ENCODE measurements around the gene IGF1R.

Gene IGF1R

DNA sequence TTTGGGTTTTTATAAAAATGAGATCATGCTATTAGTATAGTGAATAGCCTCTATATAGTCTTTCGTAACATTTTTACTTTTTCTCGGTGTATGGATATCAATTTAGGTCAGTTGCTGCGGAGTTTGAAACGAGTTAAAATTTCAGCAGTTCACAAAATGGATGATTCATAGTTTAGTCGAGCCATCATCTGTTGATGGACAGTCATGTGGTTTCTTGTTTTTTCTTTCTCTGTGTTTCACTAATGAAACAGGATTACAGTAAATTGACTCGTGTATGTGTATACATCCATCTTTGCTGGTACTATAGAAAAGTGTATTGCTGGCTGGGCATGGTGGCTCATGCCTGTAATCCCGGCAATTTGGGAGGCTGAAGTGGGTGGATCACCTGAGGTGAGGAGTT lies 106.8 kb downstream of the IGF1R start:
- H3K27me3 ChIP-seq (ENCODE audit: control insufficient read depth in 2 of 2, insufficient read depth in 2 of 2, low read length in 2 of 2) = no peaks in the 10 kb centered on the region
- H3K4me1 ChIP-seq (ENCODE audit: control insufficient read depth in 2 of 2, insufficient read depth in 2 of 2, low read length in 2 of 2) = no peaks in the 10 kb centered on the region
- no peak overlapping the region for H3K4me3 ChIP-seq (ENCODE audit: low read length in 2 of 2)
- no peak overlapping the region for H3K9ac ChIP-seq (ENCODE audit: low read depth in 1 of 2, low read length in 2 of 2)
- H3K9me3 ChIP-seq (ENCODE audit: control insufficient read depth in 2 of 2, low read length in 2 of 2) = no peaks in the 10 kb centered on the region
- no peaks in the 10 kb centered on the region for H3K36me3 ChIP-seq (ENCODE audit: control insufficient read depth in 2 of 2, insufficient read depth in 2 of 2, low read length in 2 of 2)
- no peak overlapping the region for H3K27ac ChIP-seq (ENCODE audit: low read depth in 2 of 2, low read length in 2 of 2)

DNA sequence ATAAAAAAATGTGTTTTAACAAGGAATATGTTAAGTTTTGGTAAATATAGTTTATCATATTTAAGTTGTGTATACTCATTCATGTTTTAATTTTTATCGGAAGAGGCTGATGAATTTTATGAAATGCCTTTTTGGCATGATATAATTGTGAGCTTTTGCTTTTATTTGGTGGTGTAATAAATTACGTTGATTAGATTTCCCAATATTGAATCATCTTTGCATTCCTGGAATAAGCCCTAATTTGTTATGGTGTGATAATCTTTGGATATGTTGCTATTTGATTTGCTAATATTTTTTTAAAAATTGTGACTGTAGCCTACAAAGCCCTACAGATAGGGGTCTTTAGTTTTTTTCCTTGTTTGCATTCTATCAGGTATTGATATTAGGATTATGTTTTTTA lies 107.4 kb downstream of the IGF1R start:
- Histone ChIP-seq H3K4me3 (ENCODE audit: low read length in 2 of 2) (no peak overlapping the region), H3K9ac (ENCODE audit: low read depth in 1 of 2, low read length in 2 of 2) (no peak overlapping the region), H3K36me3 (ENCODE audit: control insufficient read depth in 2 of 2, insufficient read depth in 2 of 2, low read length in 2 of 2) (no peaks in the 10 kb centered on the region), H3K9me3 (ENCODE audit: control insufficient read depth in 2 of 2, low read length in 2 of 2) (no peaks in the 10 kb centered on the region), H3K4me1 (ENCODE audit: control insufficient read depth in 2 of 2, insufficient read depth in 2 of 2, low read length in 2 of 2) (no peaks in the 10 kb centered on the region), H3K27me3 (ENCODE audit: control insufficient read depth in 2 of 2, insufficient read depth in 2 of 2, low read length in 2 of 2) (no peaks in the 10 kb centered on the region), H3K27ac (ENCODE audit: low read depth in 2 of 2, low read length in 2 of 2) (no peak overlapping the region)

DNA sequence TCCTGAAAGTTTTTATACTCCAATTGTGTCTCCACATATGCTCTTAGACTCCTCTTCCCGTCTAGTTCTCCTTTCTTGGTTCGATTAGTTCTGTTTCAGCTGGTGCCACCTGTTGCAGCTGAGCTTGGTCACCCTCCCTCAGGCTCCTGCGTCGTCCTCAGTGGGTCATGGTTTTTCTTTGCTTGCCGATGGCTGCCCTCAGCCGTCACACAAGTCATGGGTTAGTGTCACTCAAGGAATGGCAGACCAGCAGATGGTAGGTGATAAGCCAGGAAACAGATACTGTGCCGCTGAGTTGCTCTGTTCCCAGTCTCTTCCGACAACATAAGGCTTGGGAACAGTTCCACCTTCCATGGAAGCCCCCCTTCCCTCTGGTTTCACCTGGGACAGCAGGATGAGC lies 109.9 kb downstream of the IGF1R start:
- Histone ChIP-seq H3K9me3 (ENCODE audit: control insufficient read depth in 2 of 2, low read length in 2 of 2) (no peaks in the 10 kb centered on the region), H3K4me1 (ENCODE audit: control insufficient read depth in 2 of 2, insufficient read depth in 2 of 2, low read length in 2 of 2) (no peaks in the 10 kb centered on the region), H3K4me3 (ENCODE audit: low read length in 2 of 2) (no peak overlapping the region), H3K27me3 (ENCODE audit: control insufficient read depth in 2 of 2, insufficient read depth in 2 of 2, low read length in 2 of 2) (no peaks in the 10 kb centered on the region), H3K36me3 (ENCODE audit: control insufficient read depth in 2 of 2, insufficient read depth in 2 of 2, low read length in 2 of 2) (no peaks in the 10 kb centered on the region), H3K27ac (ENCODE audit: low read depth in 2 of 2, low read length in 2 of 2) (no peak overlapping the region), H3K9ac (ENCODE audit: low read depth in 1 of 2, low read length in 2 of 2) (no peak overlapping the region)

DNA sequence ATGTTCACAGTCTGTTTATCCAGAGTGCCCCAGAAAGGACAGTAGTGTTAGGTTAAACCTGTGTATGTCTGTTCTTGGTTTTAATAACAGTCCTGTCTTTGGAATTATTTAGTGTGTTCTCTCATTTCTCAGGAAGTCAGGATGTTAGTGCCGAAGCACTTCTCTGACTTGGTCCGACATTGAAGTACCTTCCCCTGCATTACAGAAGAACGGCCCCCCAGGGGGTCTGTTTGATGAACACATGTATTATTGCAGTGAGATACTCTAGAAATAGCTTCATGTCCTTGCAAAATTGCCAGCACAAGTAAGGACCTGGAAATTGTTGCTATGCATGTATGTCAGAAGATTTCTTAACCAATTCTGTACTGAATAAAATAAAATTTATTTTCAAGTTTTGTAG lies 110.9 kb downstream of the IGF1R start:
- H3K27me3 ChIP-seq (ENCODE audit: control insufficient read depth in 2 of 2, insufficient read depth in 2 of 2, low read length in 2 of 2) = no peaks in the 10 kb centered on the region
- no peaks in the 10 kb centered on the region for H3K9me3 ChIP-seq (ENCODE audit: control insufficient read depth in 2 of 2, low read length in 2 of 2)
- no peaks in the 10 kb centered on the region for H3K36me3 ChIP-seq (ENCODE audit: control insufficient read depth in 2 of 2, insufficient read depth in 2 of 2, low read length in 2 of 2)
- no peak overlapping the region for H3K9ac ChIP-seq (ENCODE audit: low read depth in 1 of 2, low read length in 2 of 2)
- H3K4me3 ChIP-seq (ENCODE audit: low read length in 2 of 2) = no peak overlapping the region
- H3K4me1 ChIP-seq (ENCODE audit: control insufficient read depth in 2 of 2, insufficient read depth in 2 of 2, low read length in 2 of 2) = no peaks in the 10 kb centered on the region
- H3K27ac ChIP-seq (ENCODE audit: low read depth in 2 of 2, low read length in 2 of 2) = no peak overlapping the region

DNA sequence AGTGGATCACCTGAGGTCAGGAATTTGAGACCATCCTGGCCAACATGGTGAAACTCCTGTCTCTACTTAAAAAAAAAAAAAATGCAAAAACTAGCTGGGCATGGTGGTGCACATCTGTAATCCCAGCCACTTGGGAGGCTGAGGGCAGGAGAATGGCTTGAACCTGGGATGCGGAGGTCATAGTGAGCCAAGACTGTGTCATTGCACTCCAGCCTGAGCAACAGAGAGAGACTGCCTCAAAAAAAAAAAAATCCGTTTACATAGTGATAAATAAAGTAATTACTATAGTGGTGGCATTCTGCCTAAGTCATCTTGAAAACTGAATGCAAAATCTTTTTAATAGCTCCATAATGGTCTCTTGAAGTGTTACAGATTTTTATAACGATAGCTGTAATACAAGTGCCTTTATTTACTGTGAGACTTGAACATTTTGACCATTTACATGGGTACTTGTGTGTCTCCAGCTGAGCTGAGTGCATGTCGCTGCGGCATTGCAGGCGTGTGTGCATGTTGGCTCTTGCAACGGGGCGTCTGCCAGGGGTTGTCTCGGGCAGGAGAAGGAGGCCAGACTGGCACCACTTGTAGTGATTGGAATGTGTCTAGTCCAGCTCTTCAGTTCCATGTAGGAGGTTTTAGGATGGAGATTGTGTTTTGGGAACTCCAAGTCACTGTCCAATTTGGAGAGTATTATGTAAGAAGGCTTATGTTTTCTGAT lies 111.9 kb downstream of the IGF1R start:
- no peak overlapping the region for H3K9ac ChIP-seq (ENCODE audit: low read depth in 1 of 2, low read length in 2 of 2)
- no peak overlapping the region for H3K4me3 ChIP-seq (ENCODE audit: low read length in 2 of 2)
- H3K4me1 ChIP-seq (ENCODE audit: control insufficient read depth in 2 of 2, insufficient read depth in 2 of 2, low read length in 2 of 2) = no peaks in the 10 kb centered on the region
- H3K27ac ChIP-seq (ENCODE audit: low read depth in 2 of 2, low read length in 2 of 2) = no peak overlapping the region
- no peaks in the 10 kb centered on the region for H3K36me3 ChIP-seq (ENCODE audit: control insufficient read depth in 2 of 2, insufficient read depth in 2 of 2, low read length in 2 of 2)
- no peaks in the 10 kb centered on the region for H3K27me3 ChIP-seq (ENCODE audit: control insufficient read depth in 2 of 2, insufficient read depth in 2 of 2, low read length in 2 of 2)
- no peaks in the 10 kb centered on the region for H3K9me3 ChIP-seq (ENCODE audit: control insufficient read depth in 2 of 2, low read length in 2 of 2)

DNA sequence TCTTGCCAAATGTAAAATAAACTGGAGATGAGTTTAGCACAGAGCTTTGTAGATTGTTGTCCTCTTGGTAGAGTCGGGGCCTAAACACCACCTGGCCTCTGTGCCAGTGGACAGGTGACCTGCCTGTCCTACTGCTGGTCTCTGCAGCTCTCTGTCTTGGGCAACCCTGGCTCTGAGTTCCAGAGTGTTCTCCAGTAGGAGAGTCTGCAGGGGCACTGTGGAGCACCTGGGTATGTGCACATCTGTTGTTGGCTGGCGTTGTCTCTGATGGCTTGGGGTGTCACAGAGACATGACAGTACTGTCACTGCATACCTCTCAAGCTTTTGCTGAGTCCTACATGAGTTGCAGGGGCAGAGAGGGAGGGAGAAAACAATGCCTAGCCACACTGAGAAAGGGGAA lies 112.6 kb downstream of the IGF1R start:
- Histone ChIP-seq H3K4me1 (ENCODE audit: control insufficient read depth in 2 of 2, insufficient read depth in 2 of 2, low read length in 2 of 2) (no peaks in the 10 kb centered on the region), H3K4me3 (ENCODE audit: low read length in 2 of 2) (no peak overlapping the region), H3K27ac (ENCODE audit: low read depth in 2 of 2, low read length in 2 of 2) (no peak overlapping the region), H3K9ac (ENCODE audit: low read depth in 1 of 2, low read length in 2 of 2) (no peak overlapping the region), H3K9me3 (ENCODE audit: control insufficient read depth in 2 of 2, low read length in 2 of 2) (no peaks in the 10 kb centered on the region), H3K27me3 (ENCODE audit: control insufficient read depth in 2 of 2, insufficient read depth in 2 of 2, low read length in 2 of 2) (no peaks in the 10 kb centered on the region), H3K36me3 (ENCODE audit: control insufficient read depth in 2 of 2, insufficient read depth in 2 of 2, low read length in 2 of 2) (no peaks in the 10 kb centered on the region)

DNA sequence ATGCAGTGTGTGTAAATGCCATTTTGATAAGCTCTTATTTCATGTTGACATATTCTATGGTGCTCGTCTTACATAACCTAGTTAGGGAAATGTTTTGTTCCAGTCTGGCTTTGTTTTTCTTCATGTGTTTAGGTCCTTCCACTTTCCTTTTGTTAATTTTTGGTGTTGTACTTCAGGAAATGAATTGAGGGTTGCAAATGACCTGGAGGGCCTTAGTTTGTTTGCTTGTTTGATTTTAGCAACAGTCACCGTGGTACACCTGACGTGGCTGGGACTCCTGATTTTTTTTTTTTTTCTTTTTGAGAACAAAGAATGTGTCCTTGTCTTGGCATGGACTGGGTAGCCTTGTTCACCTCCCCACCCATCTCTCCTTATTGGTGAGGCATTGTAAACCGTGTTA lies 114.8 kb downstream of the IGF1R start:
- H3K36me3 ChIP-seq (ENCODE audit: control insufficient read depth in 2 of 2, insufficient read depth in 2 of 2, low read length in 2 of 2) = no peaks in the 10 kb centered on the region
- H3K9ac ChIP-seq (ENCODE audit: low read depth in 1 of 2, low read length in 2 of 2) = no peak overlapping the region
- H3K4me1 ChIP-seq (ENCODE audit: control insufficient read depth in 2 of 2, insufficient read depth in 2 of 2, low read length in 2 of 2) = no peaks in the 10 kb centered on the region
- no peak overlapping the region for H3K27ac ChIP-seq (ENCODE audit: low read depth in 2 of 2, low read length in 2 of 2)
- H3K9me3 ChIP-seq (ENCODE audit: control insufficient read depth in 2 of 2, low read length in 2 of 2) = no peaks in the 10 kb centered on the region
- no peak overlapping the region for H3K4me3 ChIP-seq (ENCODE audit: low read length in 2 of 2)
- H3K27me3 ChIP-seq (ENCODE audit: control insufficient read depth in 2 of 2, insufficient read depth in 2 of 2, low read length in 2 of 2) = no peaks in the 10 kb centered on the region

DNA sequence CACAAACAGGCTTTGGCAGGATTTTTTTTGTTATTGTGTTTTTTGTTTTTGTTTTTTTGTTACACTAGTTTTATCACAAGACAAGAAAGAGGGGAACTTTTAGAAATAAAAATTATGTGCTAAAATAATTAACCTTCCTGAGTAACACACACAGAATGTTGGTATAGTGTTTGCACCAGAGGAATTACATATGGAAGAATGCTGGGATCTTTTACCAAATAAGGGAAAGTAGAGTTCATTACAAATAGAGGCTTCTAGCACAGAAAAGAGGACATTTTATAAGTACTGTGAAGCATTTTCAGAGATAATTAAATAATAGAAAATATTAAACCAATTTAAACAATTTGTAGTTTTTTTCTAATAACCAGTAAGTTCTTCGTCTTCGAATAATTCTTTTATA lies 116.0 kb downstream of the IGF1R start:
- H3K4me3 ChIP-seq (ENCODE audit: low read length in 2 of 2) = no peak overlapping the region
- H3K27me3 ChIP-seq (ENCODE audit: control insufficient read depth in 2 of 2, insufficient read depth in 2 of 2, low read length in 2 of 2) = no peaks in the 10 kb centered on the region
- H3K9me3 ChIP-seq (ENCODE audit: control insufficient read depth in 2 of 2, low read length in 2 of 2) = no peaks in the 10 kb centered on the region
- no peaks in the 10 kb centered on the region for H3K4me1 ChIP-seq (ENCODE audit: control insufficient read depth in 2 of 2, insufficient read depth in 2 of 2, low read length in 2 of 2)
- no peak overlapping the region for H3K27ac ChIP-seq (ENCODE audit: low read depth in 2 of 2, low read length in 2 of 2)
- H3K9ac ChIP-seq (ENCODE audit: low read depth in 1 of 2, low read length in 2 of 2) = no peak overlapping the region
- H3K36me3 ChIP-seq (ENCODE audit: control insufficient read depth in 2 of 2, insufficient read depth in 2 of 2, low read length in 2 of 2) = no peaks in the 10 kb centered on the region

DNA sequence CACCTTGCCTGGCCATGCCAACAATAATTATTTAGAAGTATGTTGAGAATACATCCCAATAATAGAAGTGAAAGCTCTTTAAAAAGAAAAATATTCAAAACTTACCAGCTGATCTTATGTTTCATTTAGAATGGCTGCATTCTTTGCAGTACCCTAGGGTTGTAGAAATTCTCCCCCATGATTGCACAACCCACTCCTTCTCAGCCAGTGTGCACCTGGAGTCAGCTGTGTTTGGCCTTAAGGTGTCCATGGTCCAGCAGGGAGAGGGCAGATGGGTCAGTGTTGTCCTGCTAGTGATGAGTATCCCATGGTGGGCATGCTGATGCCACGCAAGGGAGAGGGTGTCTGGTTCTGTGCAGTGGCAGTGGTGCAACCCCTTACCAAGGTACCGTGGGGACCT lies 117.3 kb downstream of the IGF1R start:
- Histone ChIP-seq H3K4me3 (ENCODE audit: low read length in 2 of 2) (no peak overlapping the region), H3K9ac (ENCODE audit: low read depth in 1 of 2, low read length in 2 of 2) (no peak overlapping the region), H3K27ac (ENCODE audit: low read depth in 2 of 2, low read length in 2 of 2) (no peak overlapping the region), H3K9me3 (ENCODE audit: control insufficient read depth in 2 of 2, low read length in 2 of 2) (no peaks in the 10 kb centered on the region), H3K4me1 (ENCODE audit: control insufficient read depth in 2 of 2, insufficient read depth in 2 of 2, low read length in 2 of 2) (no peaks in the 10 kb centered on the region), H3K36me3 (ENCODE audit: control insufficient read depth in 2 of 2, insufficient read depth in 2 of 2, low read length in 2 of 2) (no peaks in the 10 kb centered on the region), H3K27me3 (ENCODE audit: control insufficient read depth in 2 of 2, insufficient read depth in 2 of 2, low read length in 2 of 2) (no peaks in the 10 kb centered on the region)

DNA sequence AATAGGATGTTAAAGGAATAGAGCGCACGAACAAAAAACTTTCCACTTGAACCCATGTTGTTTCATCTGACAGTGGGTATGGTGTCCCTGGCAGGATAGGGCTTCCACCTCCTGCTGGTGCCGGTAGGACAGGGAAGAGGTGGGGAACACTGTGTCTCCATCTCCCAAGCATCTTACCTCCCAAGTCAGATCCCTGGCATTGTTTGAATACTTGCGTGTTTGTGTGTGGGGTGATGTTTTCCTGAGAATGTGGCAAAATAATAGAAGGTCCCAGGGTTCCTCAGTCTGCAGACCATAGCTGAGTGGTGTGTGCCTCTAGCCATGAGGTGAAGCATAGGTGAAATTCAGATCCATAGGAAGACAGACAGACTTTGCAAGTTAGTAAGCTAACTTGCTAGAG lies 119.4 kb downstream of the IGF1R start:
- Histone ChIP-seq H3K4me3 (ENCODE audit: low read length in 2 of 2) (no peak overlapping the region), H3K36me3 (ENCODE audit: control insufficient read depth in 2 of 2, insufficient read depth in 2 of 2, low read length in 2 of 2) (no peaks in the 10 kb centered on the region), H3K27ac (ENCODE audit: low read depth in 2 of 2, low read length in 2 of 2) (no peak overlapping the region), H3K9me3 (ENCODE audit: control insufficient read depth in 2 of 2, low read length in 2 of 2) (no peaks in the 10 kb centered on the region), H3K4me1 (ENCODE audit: control insufficient read depth in 2 of 2, insufficient read depth in 2 of 2, low read length in 2 of 2) (peaks cover 0 to 7% of the 10 kb centered on the region in 2 donors), H3K27me3 (ENCODE audit: control insufficient read depth in 2 of 2, insufficient read depth in 2 of 2, low read length in 2 of 2) (no peaks in the 10 kb centered on the region), H3K9ac (ENCODE audit: low read depth in 1 of 2, low read length in 2 of 2) (no peak overlapping the region)

DNA sequence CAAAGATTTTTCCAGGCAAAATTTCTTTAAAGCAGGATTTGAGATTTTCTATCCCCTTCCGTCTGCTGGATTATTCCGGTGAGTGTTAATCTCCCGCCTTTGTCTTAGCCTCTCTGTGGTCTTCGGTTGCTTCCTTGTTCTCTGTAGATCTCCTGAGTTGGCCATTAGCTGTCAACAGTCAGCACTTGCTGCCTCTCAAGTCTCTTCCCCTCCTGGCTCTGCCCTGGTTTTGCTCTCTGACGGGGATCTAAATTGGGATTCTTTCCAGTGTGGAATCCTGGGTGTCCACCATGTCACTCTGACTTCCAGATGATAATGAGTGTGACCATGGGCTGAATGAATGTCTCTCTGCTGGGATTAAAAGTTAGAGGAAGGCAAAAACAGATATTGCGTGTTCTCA lies 121.5 kb downstream of the IGF1R start:
- Histone ChIP-seq H3K9ac (ENCODE audit: low read depth in 1 of 2, low read length in 2 of 2) (no peak overlapping the region), H3K27ac (ENCODE audit: low read depth in 2 of 2, low read length in 2 of 2) (no peak overlapping the region), H3K4me3 (ENCODE audit: low read length in 2 of 2) (no peak overlapping the region), H3K9me3 (ENCODE audit: control insufficient read depth in 2 of 2, low read length in 2 of 2) (no peaks in the 10 kb centered on the region), H3K27me3 (ENCODE audit: control insufficient read depth in 2 of 2, insufficient read depth in 2 of 2, low read length in 2 of 2) (no peaks in the 10 kb centered on the region), H3K36me3 (ENCODE audit: control insufficient read depth in 2 of 2, insufficient read depth in 2 of 2, low read length in 2 of 2) (no peaks in the 10 kb centered on the region), H3K4me1 (ENCODE audit: control insufficient read depth in 2 of 2, insufficient read depth in 2 of 2, low read length in 2 of 2) (peaks cover 0 to 7% of the 10 kb centered on the region in 2 donors)

All from mucosa of rectum (tissue), 2 donors.